GM12874 (cell line): ENCODE measurements around the gene LCMT2.
A peak's percentile ranks its signal among the peaks of the same experiment; 100 is the strongest.

Experiments
- CTCF ChIP-seq: IDR thresholded peaks from 2 replicates; pipeline ENCODE4 v1.5.1; 2011; ENCODE audit warnings: low read depth, mild to moderate bottlenecking, control low read depth, low read length, moderate library complexity; ENCODE audit not compliant: insufficient read depth

The LCMT2 gene

GRCh38 chr15:43287254-43287653 is 43.1 kb downstream of the LCMT2 start:
- TF ChIP-seq CTCF: no peak

GRCh38 chr15:43286074-43286473 is 44.3 kb downstream of the LCMT2 start:
- TF ChIP-seq CTCF: no peak

GRCh38 chr15:43285609-43286037 is 44.8 kb downstream of the LCMT2 start:
- TF ChIP-seq CTCF: peak; percentile 66

- no peak for TF ChIP-seq CTCF
These were observed 46.8 kb downstream of the LCMT2 start for GRCh38 chr15:43283526-43283925.

- no peak for TF ChIP-seq CTCF
These were observed 48.3 kb downstream of the LCMT2 start for GRCh38 chr15:43281926-43282602.

GRCh38 chr15:43280996-43281395 is 49.4 kb downstream of the LCMT2 start:
- no peak for TF ChIP-seq CTCF

- TF ChIP-seq CTCF: no peak
These were observed 50.9 kb downstream of the LCMT2 start for GRCh38 chr15:43279496-43279895.
